G401.6 (cell line): ENCODE data around the gene LGMN.

Experiments used
- FAIRE-seq: peaks from 2 replicates; lab custom pipeline; 2012; peaks lifted over from hg19 to GRCh38; lab: Jason Lieb, UNC

Gene LGMN

DNA sequence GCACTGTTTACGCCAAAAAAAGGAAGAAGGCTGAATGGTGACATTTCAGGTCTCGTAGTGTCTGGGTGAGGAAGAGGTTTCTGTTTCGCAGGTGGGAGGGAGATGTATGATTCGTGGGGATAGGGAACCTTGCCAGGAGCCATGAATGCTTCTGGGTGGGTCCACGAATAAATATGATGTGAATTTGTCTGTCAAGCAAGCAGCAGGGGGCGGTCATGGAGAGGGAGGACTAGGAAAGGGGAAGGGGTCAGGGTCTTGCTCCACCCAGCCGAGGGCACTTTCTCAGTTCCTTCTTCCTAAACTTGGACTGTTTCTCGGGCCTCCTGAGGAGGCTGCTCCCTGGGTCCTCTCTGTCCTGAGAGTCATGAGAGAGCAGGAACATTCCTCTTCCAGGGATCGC, 72.5 kb downstream of the LGMN start:
- no peak for FAIRE-seq

DNA sequence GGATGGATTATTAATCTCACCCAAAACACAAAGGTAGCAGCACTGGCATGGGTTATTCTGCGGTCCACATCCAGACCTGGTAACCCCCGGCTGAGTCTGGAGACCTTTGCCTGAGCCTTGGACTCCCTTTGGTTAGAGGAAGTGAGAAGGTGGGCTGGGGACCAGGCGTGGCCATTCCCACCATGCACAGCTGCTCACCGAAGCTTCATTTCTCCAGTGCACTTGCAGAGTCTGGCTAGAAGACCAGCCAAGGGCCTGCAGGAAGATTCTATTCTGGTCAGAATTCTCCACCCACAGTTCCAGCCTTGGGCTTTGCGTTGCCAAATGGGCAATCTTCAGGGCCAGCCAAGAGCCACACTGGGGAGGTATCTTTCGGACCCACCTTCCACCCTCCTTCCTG, 73.0 kb downstream of the LGMN start:
- FAIRE-seq: no peak

DNA sequence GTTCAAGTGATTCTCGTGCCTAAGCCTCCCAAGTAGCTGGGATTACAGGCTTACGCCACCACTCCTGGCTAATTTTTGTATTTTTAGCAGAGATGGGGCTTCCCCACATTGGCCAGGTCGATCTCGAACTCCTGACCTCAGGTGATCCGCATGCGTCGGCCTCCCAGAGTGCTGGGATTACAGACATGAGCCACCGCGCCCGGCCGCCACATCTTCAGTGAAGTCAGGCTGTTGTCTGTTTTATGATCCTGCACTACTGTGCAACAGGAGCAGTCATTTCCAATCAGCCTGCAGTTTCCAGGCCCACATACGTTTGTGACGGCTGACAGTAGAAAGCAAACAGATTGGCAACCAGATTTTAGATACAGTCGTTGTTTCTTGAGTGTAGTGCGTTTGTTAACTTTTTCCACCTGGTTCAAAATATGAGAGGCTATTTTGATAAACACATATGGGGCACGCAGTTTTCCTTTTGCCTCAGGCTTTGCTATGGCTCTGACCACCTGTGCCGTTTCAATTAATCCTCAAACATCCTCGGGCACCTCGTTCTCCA, 74.8 kb downstream of the LGMN start:
- FAIRE-seq: no peak

DNA sequence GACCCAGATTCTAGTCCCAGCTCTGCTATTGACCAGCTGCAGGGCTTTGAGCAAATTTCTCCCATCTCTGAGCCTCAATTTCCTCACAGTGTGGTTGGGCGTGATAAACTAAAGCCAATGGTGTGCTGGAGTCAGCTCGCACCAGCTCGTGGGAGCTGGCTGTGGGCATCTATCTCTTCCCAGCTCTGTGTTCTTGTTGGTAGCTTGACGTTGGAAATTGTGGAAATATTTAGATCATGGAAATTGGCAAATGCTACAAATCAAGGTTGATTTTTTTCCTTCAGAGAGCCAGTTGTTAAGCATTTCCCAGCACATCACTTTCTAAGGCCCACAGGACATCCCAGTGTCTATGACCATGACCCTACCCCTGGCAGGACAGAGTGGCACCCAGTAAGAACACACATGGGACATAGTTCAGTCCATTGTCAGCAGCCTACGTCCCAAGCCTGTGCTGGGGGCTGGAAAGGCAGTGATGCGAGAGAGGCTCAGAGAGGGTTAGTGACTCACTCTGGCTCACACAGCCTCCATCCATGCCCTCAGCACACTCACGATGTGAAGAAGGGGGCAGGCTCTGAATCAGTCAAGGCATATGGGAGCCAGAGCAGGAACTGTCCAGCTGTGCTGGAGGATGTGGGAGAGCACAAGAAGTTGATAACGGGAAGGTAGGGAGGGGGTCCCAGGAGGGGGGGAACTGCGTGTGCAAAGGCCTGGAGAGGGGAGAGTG, 77.6 kb downstream of the LGMN start:
- FAIRE-seq: no peak

DNA sequence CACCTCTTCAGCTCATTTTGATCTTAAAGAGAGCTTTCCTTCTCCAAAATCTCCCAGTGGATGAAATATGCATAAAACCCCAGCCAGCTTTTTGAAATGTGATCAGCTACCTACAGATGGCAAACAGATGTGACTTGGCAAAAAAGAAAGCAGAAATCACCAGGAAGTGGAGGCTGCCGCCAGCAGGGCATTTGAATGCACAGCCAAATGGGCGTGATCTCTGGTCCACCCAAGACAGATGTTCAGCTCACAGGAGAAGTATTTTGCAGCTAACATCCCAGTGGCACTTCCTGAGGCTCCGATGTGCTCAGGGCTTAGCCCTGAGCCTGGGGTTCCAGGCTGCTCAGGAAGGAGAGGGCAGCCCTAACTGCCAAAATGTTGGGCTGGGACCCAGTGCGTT, 78.3 kb downstream of the LGMN start:
- no peak for FAIRE-seq

DNA sequence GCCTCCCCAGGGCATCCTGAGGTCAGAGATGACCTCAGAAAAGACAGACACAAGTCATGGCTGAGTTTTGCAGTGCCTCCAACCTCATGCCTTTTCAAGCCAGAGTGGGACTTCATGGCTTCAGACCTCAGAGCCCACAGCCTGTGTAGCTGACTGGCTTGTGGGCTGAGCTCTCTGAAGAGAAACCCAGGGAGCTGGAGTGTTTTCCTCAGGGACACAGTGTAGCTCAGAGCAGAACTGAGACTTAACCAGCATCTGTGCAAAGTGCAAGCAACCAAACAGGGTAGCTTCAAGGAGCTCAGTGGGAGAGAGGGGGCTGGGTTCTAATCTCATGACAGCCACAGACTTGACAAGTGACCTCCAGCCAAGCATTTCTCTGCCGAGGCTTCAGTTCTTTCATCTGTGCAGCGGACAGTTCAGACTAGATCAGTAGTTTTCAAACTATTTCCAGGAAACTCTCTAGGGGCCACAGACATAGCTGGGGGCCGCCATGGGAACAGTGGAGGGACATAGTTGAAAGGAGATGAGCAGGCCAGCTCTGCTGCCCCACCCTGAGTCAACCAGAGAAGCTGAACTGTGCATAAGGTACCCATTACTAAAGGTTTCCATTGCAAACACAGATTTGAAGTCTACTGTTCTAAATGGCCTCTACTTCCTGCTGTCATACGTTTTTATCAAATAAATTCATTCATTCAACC, 80.0 kb downstream of the LGMN start:
- FAIRE-seq: no peak

DNA sequence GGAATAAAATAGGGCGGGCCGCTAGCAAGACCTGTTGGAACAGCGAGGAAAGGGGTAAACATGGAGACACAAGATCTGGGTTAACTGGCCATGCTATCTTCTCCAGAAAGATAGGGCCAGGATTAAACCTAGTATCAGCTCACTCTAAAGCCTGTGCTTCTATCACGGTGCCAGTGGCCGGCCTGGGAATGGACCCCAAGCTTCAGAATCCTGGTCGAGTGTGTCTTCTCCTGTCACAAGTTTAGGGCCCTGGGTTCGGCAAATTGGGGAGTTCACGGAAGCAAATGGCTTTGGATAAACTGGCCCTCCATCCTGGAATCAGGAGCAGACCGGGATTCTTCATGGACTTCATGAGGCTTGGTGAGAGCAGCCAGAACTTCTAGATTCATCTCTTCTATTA, 82.2 kb downstream of the LGMN start:
- no peak for FAIRE-seq

DNA sequence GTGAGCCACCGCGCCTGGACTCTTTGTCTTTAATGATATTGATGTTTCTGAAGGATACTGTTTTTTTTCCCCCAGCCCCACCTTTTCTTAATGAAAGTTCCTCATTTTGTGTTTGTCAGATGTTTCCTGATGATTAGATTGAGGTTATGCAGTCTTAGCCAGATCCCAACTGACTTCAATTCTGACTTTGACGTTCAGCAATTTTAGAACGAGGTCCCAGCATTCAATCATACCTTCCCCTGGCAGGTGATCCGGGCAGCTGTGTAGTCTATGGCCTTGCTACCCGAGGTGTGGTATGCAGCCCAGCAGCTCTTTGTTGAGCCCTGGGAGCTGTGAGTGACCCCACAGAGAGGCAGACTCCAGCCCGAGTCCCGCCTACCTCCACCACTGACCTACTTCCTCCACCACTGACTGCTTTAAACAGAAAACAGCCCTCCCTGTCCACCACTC, 82.7 kb downstream of the LGMN start:
- FAIRE-seq: no peak

DNA sequence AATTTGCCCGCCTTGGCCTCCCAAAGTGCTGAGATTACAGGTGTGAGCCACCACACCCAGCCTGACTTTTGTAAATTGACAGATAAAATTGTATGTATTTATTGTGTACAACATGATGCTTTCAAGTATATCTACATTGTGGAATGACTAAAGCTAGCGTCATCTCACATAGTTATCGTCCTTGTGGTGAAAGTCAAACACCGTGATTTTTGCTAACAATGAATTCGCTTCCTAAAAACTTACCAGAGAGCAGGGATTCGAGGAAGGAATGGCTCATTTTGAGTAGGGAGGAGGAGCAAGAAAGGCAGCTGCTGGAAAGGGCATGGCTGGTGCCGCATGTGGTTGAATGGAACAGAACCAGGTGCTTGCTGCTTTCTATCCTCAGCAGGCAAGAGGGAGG, 85.4 kb downstream of the LGMN start:
- no peak for FAIRE-seq

DNA sequence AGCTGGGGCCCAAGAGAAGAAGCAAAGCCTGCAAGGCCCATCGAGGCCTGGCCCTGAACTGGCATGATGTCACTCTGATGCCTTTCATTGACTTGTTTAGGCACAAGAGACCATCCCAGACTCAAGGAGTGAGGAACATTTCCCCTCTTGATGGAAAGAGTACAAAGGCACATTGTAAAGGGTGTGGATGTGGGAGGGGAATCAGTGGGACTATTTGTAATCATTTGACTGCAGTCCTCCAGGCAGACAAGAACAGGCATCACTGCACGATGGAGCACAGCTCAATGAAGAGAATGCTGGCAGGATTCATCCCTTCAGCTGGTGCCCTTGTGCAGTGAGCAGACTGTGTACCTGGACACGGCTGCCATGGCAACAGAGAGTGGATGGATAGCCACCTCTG, 87.9 kb downstream of the LGMN start:
- no peak for FAIRE-seq

DNA sequence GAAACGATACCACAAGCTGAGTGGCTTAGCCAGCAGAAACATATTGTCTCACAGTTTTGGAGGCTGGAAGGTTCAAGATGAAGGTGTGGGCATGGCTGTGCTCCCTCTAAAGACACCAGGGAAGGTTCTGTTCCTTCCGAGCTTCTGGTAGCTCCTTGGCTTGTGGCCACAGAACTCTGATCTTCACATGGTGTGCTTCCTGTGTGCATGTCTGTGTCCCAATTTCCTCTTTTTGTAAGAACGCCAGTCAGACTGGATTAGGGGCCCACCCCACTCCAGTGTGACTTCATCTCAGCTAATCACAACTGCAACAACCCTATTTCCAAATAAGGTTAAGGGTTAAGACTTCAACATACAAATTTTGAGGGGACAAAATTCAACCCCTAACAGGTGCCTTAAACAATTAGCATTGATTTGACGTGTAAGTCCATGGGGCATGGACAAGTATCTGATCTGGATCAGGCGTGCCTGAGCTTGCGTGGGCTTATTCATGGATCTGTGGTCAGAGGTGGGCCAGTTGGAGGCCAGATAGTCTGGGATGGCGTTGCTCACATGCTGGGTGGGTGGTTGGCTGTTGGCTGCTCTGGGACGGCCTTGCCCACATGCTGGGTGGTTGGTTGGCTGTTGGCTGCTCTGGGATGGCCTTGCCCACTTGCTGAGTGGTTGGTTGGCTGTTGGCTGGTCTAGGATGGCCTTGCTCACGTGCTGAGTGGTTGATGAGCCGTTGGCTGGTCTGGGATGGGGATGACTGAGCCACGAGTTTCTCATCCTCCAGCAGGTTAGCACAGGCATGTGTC, 88.5 kb downstream of the LGMN start:
- FAIRE-seq: no peak

DNA sequence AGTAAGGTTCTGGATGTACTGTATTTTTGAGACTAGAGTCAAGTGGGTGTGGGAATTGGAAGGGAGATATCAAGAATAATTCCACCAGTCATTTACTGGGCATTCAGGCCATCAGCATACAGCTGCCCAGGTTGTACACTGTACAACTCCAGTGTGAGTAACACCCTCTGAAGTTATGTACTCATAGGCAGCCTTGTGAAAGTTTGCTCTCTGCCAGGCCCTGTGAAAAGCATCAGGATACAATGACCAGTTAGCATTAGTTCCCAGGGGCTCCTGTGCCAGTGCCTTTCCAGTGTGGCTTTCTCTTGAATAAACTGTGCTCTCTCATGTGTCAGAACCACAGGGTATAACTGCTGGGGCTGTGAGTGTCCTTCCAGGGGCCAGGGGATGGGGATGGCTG, 89.7 kb downstream of the LGMN start:
- no peak for FAIRE-seq

DNA sequence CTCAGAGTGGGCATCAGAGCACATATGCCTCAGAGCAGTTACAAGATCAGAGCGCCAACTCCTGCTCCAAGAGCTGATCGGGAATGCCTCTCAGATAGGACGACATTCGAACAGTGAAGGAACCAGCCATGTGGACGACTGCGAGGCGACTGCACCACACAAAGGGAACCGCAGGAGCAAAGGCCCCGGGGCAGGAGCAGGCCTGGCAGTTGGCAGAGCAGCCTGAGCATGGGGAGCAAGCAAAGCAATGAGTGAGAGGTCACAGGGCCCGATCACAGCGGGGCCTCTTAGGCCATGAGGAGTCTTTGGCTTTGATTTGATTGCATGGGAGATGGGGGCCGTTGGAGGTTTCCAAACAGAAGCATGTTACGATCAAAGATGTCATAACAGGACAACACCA, 90.3 kb downstream of the LGMN start:
- FAIRE-seq: no peak

DNA sequence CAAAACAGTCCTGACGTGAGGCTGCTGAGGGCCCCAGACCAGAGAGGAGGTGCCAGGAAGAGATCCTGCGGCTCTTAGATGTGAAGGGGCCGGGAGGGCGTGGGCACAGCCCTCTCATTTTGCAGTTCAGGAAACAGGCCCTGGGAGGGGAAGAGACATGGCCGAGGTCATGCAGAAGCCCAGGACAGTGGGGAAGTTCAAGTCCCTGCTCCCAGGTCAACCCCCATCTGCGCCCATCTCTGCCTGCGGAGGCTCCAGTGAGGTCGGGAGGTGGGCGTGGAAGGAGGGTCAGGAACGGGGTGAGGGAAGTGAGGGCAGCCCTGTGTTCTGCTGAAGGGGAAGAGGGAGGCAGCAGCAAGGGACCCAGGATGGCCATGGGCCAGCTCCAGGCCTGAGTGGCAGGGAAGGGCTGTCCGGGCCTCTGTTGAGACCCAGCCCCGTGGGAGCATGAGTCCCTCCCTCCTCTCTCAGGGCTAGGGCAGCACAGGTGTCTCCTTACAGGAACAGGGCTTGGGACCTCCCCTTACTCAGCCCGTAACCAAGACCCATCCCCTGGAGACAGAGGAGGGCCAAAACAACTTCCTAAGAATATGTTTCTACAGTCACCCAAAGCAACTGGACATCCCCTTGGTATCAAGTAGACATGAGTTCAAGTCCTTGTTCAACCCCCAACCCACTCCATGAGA, 90.8 kb downstream of the LGMN start:
- no peak for FAIRE-seq

DNA sequence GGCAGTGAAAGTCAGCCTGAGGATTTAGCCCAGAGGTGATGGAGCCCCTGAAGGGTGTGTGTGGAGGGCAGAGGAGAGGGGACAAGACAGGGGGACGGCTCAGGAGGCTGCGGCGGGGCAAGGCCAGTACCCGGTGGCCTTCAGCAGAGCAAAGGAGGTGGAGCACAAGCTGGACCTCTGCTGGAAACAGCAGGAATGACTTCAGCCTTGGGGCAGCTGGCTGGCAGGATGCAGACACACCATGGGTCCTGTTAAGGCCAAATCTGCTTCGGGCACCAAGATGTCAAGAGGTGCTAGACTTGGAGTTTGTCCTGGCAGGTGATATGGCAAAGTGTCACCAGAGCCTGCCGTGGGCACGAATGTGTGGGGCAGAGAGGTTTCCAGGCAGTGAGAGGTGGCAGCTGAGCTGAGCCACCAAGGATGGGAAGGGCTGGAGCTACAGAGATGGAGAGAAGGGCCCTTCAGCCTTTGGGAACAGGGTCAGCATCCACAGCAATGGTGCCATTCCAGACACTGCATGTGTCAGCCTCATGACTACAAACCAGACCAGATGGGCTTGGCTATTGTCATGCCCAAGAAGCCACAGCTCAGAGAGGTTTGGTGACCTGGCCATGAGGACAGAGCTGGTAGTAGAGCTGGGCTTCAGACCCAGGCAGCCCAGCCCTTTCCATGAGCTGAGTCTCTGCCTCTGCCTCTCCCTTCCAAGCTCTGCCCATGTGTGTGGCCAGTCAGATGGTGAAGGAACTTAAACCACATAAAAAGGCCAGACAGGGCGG, 91.9 kb downstream of the LGMN start:
- no peak for FAIRE-seq

DNA sequence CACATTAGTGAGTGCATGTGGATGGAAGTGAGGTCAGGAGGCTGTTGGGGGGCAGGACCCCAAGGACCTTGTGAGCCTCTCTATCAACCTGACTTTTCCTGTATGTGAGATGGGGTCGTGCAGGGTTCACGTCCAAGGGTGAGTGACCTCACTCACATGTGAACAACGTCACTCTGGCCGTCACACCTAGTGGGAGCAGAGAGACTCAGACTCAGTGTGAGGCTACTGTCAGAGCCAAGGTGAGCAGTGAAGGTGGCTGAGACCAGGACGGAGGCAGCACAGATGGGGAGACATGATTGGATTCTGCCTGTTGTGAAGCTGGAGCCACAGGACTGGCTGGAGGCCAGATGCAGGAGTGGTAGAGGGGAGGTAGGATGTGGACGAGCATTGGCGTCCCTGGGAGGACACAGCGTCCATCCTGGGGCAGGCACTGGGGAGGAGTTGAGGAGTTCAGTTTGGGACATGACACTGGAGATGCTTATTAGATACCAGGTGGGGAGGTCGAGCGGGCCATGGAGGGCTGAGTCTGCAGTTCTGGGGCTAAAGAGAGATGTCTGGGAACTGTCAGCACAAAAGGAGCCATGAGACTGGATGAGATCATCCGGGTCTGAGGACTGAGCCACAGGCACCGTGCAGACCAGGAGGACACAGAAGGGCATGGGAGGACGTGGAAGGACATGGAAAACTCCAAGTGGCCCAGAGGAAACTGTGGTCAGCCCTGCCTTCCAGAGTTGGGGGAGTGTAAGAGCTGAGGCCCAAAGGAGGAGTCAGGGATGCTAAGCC, 92.8 kb downstream of the LGMN start:
- no peak for FAIRE-seq

DNA sequence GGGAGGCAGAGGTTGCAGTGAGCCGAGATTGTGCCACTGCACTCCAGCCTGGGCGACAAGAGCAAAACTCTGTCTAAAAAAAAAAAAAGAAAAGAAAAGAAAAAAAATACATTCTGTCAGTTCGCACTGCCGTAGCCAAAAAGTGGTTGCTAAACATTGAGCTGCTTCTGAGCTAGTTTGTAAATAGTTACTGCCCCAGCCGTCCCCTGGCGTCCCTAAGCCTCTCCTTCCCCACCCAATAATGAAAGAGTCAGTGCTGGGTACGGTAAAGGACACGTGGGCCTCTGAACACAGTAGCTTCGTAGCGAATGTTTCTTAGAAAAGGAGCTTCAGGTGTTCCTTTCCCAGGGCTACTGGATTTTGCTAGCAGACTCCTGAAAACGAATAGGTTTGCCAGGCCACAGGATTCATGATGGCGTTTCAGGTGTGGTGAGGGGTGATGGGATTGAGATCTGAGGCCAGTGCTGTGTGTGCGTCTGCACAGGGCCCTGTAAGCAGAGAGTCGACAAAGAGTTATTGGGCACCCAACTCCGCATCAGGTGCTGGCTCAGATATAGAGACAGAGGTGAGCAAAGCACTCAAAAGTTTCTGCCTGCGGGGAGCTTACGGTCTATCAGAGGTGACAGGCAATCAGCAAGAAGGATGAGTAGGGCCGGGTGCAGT, 94.1 kb downstream of the LGMN start:
- FAIRE-seq: no peak
